NCI-H446 treated with DMSO at 0.1 percent for 48 hours (cell line): ENCODE results near the gene IFNA8.
"Not testable (repeated sequence)": the region's sequence is repeated elsewhere in the genome, so short reads cannot be mapped to it uniquely, and the experiment has no call there.

Source experiments
- DNase-seq: peaks from one replicate; lab custom pipeline; 2025; lab: John Stamatoyannopoulos, UW

Gene IFNA8

DNA sequence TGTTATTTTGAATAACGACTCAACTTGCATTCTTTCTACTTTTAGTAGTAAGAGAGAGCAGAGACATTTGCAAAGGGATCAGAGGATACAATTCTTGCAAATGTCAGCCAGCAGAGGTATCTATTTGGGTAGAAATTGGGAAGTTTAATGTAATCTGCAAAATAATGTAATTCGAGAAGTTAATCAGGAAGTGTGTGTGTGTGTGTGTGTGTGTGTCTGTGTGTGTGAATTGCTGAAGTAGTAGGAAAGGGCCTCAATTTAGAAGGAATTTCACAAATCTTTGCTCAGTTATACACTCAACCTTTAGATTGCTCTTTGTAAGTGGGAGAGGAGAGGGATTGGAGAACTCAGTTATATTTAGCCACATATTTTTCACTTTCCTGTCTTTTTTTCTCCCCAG lies 20.3 kb downstream of the IFNA8 start:
- DNase-seq: no peak

DNA sequence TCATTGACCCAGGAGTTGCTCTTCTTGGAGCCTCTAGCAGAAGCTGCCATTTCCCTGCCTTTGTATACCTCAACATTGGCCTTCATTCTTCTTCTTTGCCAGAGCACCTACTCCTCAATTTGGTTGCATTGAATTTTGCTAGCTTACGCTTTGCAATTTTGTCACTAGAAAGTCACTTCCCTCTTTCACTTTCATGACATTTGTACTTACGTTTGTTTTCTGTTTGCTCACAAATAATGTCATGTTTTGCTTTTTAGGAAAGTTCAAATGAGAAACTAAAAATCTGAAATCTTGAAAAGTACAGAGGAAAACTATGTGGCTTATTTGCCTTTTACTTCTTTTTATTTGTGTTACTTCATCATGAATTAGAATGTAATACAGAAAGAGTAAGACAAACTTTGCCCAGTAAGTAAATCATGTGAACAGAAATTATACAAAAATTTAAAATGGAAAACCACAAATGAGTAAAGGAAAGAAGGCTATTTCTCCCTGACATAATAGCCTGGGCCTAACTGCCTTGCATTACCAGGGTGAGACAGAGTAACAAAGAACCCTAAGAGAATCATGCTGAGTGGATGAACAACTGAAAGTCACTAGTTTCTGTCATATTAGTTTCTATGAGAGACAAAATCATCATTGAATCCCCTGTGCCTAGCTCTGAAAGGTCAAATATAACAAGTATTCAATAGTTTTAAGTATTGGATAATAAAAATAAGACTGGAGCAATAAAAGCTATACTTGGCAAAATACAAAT lies 23.9 kb downstream of the IFNA8 start:
- no peak for DNase-seq

DNA sequence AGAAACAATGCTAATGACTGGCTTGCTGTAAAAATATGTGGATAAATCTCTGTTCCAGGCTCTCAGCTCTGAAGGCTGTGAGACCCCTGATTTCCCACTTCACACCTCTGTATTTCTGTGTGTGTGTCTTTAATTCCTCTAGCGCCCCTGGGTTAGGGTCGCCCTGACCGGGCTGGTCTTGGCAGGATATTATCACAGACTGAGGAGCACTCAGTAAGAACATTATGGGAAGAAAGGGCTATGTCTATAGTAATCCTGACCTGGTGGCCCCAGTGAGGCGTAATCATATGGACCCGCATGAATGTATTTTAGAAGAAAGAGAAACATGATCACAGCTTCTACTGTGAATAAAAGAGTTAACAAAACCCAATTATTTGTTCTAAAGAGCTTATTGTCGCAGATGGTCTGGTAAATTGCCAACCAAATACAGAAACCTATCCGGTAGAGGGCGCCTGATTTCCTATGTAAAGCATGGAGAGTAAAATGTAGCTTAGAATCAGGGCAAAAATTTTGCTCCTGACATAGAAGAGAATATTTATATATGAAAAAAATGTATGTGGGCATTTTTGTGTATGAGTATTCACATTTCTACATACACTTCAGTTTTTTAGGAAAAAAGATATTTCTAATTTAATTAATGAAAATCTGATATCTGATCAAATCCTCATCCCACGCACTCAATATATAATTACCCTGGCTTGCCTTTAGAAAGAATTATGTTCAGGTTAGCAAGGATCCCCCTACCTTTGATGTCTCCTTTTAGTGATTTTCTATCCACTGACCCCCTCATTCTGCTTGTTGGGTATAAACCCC lies 25.5 kb downstream of the IFNA8 start:
- DNase-seq: peak; percentile 35

DNA sequence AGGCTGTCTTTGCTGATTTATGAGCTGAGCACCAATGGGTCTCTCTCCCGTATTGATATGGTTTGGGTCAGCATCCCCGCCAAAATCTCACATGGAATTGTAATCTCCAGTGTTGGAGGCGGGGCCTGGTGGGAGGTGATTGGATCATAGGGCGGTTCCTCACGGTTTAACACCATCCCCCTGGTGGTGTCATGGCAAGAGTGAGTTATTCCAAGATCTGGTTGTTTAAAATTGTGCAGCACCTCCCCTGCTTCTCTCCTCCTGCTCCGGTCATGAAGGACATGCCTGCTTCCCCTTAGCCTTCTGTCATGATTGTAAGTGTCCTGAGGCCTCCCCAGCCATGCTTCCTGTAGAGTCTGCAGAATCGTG lies 26.1 kb downstream of the IFNA8 start:
- not testable (repeated sequence) for DNase-seq

DNA sequence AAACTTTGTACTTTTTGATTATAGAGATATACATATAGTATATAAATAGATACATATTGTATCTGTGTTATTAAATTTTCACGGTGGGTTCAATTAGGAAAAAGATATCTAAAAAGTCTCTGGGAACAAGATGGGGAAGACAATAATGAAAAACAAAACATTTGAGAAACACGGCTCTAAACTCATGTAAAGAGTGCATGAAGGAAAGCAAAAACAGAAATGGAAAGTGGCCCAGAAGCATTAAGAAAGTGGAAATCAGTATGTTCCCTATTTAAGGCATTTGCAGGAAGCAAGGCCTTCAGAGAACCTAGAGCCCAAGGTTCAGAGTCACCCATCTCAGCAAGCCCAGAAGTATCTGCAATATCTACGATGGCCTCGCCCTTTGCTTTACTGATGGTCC lies 31.2 kb downstream of the IFNA8 start, which contains the start of gene IFNA1:
Gene IFNA1, plus strand, starts transcription at position 301 of the 400 bp plus-strand sequence. Its CDS starts 69 bp downstream, at position 370.
- no peak for DNase-seq

DNA sequence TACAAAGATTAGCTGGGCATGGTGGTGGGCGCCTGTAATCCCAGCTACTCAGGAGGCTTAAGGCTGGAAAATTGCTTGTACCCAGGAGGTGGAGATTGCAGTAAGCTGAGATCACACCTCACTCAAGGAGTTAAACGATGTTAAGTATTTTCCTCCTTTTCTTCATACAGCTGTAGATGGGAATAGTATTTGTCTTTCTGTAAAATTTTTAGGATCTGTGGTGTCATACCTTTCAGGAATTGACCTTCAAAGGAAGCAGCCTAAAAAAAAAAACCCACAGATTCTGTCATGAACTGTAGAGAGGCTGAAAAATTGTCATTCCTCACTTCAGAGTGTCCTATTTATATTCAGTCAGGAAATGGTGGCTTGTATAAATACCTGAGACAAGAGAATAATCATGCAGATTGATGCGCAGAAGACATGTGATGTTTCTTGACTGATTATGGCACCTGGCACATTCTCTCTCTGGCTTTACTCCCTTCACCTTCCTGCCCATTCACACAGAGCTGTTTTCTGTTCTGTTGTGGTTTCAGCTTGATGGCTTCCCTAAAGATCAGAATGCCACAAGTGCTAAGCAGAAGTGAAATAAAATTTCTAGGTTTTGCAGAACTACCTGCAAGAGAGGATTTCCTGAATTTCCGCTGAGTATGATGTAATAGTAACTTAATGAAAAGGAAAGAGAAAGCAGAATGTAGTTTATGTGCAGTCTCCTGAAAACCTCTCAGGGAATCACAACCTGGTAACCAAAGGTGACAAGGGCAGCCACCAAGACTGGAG lies 35.1 kb downstream of the IFNA8 start:
- no peak for DNase-seq

DNA sequence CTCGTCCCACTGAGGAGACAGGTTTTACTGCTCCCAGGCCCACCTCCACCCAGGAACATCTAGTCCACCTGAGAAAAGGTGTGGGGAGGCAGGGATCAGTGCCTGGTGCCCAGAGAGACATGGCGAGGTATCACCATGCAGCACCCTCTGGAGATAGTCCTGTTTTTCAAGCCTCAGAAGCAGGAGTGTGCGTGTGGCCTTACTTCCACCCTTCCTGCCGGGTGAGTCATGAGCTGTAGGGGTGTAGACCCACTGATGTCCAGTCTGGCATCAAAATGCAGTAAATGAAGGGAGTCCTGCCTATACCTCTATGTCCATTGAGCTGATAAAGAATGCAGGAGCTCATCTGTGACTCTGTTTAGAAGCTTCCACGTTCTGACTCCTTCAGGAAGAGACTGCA lies 40.4 kb downstream of the IFNA8 start:
- not testable (repeated sequence) for DNase-seq

DNA sequence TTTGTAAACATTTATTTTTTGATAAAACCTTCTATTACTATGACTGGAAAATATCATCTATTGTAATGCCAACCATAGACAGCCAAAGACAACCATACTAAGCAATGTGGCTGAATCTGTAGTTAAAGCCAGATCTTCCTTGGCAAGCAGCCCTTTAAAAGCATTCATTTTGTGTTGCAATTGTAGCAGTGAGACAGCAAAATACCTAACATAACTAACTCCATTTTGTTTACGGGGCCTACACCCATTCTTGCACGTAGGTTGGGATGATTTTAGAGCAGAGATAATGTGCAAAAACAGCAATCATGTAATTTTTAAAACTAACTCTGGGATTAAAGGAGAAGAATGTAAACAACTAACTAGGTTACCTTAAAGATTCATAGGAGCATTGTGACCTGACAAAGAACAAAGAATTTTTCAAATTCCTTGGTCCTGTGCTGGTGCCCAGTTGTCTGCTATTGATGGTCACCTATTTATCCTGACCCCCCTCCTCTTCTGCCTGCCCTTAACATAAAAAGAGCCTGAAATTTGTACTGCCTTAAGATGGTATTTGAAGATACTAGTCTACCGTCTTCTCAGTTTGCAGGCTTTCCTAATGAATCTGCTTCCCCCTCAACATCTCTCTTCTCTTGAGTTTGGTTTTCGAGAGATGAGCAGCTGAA lies 41.9 kb downstream of the IFNA8 start:
- no peak for DNase-seq

DNA sequence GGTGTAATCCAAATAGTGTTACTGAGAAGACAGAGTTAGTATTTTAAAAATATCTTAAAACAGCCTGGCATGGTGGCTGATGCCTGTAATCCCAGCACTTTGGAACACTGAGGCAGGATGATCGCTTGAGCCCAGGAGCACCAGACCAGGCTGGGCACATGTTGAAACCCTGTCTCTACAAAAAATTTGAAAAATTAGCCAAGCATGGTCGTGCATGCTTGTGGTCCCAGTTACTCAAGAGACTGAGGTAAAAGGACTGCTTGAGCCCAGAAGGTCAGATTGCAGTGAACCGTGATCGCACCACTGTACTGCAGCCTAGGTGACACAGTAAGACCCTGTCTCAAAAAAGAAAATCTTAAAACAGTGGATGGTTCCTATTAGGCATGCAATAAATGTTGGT lies 43.8 kb downstream of the IFNA8 start:
- DNase-seq: no peak

DNA sequence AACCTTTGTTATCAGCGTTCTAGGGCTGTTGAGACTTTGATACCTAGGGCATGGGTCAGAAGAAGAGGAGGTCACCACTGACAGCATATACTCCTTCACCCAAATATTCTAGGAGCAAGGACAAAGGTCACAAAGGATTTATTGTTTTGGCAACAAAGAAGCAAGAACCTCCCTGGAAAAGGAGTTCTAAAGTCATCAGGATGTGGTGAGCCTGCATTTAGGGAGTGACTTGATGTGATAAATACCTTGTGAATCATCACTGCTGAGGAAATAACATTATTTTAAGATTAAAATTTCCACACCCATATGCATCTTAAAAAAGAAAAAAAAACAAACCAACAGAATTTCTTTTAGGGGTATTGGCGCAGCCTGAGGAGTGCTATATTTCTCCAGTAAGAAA lies 45.2 kb downstream of the IFNA8 start:
- DNase-seq: no peak

DNA sequence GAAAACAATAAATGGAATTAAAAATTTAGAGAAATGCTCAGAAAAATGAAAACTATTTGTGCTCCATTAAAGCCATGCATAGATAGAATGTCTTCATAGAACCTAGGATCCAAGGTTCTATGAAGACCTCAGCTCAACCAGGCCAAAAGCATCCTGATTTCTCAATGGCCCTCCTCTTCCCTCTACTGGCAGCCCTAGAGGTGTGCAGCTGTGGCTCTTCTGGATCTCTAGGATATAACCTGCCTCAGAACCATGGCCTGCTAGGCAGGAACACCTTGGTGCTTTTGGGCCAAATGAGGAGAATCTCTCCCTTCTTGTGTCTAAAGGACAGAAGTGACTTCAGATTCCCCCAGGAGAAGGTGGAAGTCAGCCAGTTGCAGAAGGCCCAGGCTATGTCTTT lies 46.4 kb downstream of the IFNA8 start:
- DNase-seq: no peak
